Measurements from ENCODE around the gene PFDN2.
A peak's percentile ranks its signal among the peaks of the same experiment; 100 is the strongest.
"Not testable (repeated sequence)": the region's sequence is repeated elsewhere in the genome, so short reads cannot be mapped to it uniquely, and the experiment has no call there.

The PFDN2 gene

DNA sequence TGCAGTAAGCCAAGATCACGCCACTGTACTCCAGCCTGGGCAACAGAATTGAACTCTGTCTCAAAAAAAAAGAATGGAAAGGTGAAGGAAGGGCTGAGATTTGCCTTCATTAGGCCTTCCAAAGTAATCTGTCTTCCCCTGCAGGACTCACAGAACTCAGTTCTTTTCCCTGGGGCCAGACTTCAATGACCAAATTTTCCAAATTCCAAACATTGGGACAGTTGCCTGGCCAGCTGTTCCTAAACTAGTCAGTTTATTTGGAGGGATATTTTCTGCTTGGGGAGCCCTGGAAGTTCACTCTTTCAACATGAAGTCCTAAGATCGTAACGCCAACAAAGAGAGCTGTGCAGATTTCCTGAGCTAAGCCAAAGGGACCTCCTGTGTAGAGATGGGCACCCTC, 20.0 kb upstream of the PFDN2 start:
- DNase-seq: no peak

DNA sequence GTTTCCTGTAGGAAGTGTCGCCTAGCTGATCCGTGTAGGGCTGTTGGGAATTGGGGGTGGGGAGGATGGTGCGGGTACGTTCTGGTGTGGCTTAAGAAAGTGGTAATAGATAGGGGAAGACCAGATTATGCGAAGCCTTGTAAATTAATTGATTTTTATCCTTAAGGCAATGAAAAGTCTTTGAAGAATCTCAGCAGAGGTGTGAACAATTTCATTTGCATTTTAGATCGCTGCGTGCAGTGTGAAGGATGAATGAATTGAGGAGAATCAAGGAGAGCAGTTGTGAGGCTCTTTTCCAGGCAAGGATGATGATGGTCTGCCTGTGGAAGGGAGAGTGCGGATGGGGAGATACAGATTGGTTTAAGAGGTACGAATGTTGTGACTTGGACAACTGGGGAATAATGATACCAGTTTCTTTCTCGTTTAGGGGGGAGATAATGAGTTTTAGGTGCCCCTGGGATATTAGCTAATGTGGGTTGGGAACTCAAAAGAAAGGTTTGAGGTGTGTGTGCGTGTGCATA, 15.4 kb upstream of the PFDN2 start:
- DNase-seq: no peak

DNA sequence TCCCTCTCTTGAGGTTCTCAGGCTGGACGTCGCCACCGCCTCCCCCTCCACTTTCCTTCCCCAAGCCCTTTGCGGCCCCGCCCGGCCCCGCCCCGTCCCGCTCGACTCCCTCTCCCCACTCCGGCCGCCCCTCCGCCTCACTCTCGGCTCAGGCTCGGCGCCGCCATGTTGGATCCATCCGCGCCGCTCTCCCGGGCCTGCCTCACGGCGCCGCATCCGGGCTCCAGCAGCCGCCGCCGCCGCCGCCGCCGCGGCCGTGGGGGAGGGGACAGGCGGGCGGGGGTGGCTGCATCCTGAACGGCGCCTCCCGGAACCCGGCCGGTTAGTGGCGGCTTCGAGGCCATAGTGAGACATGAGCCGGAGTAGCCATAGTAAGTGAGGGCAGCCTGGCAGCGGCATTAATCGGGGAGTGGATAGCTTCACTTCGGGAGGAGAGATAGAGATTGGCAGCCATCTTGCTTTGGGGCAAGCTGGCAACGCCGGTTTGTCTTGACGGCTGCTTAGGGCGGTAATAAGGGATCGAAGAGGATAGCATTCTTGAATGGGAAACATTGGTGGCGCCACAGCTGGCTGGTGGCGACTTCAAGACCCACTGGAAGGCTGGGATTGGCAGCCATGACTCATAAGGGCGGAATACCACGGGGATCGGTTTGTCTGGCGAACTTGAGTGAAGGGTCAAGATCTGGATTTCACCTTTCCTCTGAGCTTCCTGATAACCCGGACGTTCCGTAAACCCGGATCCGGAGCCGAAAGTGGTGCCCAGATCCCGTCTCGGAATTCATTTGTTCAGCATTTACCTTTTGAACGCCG, 14.8 kb upstream of the PFDN2 start, which contains the start of gene DEDD:
Gene DEDD (minus strand): TSS at position 258 of the 810 bp plus-strand sequence. CDS start 8,205 bp downstream, outside the sequence.
- peak; percentile 96 for DNase-seq

DNA sequence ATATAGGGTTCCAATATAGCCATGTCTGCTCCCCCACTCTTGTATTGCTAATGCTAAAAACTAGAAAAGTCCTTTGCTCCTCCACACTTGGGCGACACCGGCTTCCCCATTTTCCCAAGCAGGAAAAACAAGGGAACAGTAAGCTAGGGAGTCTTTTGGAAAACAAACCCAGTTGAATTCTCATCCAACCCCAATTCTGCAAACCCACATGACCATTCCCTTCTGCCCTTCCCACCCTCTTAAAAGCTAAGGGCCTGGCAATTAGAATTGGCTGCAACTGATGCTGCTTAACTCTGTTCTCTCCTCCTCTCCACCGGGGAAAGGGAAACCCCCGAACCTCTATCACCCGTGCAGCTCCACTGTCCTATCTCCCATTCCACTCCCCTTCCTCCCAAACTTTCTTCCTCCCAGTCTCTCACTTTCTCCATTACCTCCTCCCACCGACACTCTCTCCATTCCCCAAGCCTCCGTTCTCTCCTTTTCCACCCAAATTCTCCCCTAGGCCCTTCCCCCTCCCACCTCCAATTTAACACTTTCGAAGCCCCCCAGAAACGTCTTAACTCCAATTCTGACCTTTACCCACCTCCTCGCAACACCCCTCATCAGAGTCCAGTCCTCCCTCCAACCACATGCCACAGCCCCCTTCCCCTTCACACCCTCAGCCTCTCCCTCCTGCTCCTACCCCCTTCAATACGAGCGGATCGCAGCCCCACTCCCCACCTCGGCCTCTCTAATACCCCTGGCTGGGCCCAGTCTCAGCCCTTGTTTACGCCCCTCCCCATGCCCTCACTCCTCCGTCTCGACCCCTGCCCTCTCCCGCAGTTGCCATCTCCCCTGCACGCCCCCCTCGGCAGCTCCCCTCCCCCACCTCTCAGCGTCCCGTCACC, 13.9 kb upstream of the PFDN2 start:
- DNase-seq: no peak

DNA sequence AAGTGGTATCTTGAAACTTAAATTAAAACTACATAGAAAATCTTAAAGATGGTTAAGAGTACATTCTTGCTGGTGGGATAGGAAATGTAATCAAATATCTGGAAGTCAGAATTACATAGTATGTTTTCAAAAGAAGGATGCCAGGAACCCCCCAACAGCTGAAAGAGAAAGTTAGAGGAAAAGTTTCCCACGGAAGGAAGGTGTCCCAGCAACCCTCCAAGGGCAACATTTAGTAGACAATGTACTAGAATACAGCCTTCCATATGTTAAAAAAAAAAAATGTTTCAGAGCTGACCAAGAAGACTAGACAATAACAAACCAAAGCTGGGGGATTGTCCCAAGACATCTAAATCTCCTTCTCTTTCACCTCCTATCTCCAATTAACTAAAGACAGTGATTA, 12.4 kb upstream of the PFDN2 start:
- DNase-seq: no peak

DNA sequence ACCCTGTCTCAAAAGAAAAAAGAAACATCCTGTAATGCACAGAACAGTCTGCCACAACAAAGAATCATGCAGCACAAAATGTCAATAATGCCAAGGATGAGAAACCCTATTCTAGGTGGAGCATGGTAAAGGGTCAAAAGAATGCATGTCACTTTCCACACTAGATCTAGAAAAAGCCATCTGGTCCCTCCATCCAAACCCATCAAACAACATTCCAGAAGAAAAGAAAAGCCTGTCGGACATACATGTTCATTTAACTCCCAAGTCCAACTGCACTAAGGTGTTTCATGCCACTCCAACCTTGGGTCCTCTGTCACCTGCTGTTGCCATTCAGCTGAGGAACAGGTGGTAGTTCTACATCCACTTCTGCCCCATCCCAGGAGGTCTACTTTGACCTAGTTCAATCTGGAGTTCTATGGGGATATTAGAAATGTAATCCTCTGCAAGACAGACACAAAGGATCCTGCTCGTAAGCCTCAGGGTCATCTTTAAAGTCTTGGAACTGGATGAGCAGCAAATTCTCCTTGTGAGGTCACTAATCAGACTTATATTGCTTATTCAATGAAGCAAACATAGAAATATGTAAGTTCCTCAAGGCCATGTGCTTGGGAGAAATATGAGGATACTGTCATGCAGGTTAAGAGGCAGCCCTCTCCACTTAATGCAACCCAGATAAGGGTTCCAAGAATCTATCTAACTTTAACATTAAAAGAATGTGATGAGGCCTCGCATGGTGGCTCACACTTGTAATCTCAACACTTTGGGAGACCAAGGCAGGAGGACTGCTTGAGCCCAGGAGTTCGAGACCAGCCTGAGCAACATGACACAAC, 11.0 kb upstream of the PFDN2 start:
- no peak for DNase-seq

DNA sequence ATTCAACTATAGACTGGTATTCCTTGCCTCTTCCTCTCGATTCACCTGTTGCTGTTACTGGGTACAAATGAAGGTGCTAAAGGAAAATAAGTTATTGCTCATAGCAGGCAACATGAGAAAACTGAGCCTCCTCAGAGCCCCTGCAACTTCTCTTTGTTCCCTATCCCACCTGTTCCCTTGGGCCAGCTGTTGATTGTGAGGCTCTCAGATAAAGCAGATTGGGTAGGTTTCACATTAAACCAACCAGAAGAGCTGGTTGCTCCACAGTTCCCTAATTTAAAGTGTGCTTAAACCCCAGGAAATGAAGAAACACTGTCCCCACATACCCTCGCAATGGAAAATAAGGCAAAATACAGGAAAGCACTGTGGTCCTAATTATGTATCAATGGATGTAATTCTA, 9.8 kb upstream of the PFDN2 start:
- DNase-seq: no peak

DNA sequence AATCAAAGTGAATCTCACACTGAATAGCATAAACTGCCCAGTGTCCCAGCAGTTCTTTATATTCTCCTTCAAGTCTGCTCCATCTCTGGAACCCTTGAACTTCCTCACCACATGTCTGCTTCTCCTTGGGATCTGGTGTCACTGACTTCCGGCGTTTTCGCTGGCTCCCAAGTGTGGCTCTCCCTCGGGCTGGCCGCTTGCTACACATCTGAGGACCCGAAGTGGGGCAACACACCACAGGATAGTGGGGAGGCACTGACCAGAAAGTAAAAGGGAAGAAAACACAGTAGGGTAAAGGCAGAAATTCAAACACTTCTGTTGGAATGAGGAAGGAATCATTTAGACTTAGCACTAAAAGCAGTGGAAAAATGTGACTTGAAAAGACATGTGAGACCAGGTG, 5.1 kb upstream of the PFDN2 start:
- DNase-seq: no peak

DNA sequence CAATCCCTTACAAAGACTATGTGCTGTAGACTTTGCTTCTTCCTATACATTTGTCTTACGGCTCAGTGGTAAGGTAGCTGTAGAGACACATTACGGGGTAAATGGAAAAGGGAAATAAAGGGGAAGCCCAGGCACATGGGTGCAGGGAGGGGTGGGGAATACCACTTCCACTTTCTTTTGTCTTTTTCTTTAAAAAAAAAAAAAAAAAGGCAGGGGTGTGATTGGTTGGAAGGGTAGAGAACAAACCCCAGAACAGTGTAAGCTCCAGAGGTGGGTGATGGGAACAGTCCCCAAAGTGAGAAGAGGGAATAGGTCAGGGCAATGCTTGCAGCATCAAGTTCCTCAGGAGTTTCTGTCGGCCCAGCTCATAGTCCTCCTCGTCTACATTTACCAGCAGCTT, 4.0 kb upstream of the PFDN2 start:
- no peak for DNase-seq

DNA sequence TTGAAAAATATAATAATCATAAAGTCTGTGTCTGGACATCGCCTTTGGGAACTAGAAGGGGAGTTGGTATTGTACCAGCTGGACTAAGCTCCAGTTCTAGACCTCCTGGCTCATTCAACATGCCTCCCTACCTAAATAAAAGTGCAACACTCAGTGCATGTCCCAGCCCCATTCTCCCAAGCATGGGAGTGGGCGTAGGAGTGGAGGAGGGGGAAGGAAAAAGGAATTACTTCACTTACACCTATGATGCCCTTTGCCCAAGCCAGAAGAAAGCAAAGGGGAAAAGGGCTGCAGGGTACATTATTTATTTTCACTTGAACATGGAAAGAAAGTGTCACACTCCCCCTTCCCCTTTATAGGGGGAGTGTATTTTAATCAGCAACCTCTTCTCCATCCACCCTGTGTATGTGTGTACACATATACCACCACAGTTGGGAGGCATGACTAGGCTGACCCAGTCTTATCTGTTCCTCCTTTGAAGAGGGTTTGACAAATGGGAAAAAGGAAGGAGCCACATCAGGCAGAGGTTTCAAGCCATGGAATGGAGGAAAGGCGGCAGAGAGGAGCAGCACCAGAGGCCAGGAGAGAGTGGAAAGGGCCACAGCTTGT, 3.3 kb upstream of the PFDN2 start:
- no peak for DNase-seq

DNA sequence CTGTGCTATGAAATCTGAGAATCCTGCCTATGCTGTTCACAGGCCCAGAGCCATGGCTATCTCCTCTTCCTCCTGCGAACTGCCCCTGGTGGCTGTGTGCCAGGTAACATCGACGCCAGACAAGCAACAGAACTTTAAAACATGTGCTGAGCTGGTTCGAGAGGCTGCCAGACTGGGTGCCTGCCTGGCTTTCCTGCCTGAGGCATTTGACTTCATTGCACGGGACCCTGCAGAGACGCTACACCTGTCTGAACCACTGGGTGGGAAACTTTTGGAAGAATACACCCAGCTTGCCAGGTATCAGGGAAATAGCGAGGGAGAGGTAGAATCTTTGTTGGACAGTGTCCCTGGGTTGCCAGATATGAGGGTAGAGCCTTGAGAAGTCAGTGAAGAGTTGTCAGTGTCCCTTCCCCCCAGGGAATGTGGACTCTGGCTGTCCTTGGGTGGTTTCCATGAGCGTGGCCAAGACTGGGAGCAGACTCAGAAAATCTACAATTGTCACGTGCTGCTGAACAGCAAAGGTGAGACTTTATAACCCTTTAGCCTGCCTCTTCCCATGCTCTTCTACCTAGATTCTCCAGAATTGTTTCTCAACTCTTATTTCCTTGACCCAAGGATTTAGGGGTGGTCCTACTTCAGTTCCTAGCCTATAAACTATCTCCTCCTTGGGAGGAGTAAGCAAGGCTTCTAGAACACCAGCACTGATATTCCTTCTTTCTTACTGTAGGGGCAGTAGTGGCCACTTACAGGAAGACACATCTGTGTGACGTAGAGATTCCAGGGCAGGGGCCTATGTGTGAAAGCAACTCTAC, 1.5 kb upstream of the PFDN2 start:
- DNase-seq: peak; percentile 73

DNA sequence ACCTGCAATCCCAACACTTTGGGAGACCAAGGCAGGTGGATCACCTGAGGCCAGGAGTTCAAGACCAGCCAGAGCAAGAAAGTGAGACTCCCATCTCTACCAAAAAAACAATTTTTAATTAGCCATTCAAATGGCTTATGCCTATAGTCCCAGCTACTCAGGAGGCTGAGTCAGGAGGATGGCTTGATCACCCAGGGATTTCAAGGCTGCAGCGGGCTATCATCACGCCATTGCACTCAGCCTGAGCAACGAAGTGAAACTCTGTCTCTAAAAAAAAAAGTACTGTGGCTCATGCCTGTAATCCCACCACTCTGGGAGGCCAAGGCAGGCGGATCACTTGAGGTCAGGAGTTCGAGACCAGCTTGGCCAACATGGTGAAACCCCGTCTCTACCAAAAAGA, 1.9 kb downstream of the PFDN2 start:
- DNase-seq: not testable (repeated sequence)

DNA sequence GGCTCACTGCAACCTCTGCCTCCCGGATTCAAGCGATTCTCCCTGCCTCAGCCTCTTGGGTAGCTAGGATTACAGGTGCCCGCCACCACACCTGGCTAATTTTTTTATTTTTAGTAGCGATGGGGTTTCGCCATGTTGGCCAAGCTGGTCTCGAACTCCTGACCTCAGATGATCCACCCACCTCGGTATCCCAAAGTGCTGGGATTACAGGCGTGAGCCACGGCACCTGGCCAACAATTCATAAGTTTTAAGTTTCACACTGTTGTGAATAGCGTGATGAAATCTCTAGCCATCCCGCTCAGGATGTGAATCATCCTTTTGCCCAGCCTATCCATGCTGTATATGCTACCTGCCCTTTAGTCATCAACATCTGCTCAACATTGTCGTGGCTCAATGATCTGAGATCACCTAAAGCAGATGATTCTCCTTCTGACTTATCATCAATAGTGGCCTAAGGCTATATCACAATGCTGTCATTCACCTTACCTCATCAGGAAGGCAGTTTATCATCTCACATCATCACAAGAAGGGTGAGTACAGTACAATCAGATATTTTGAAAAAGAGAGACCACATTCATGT, 2.6 kb downstream of the PFDN2 start:
- peak; percentile 44 for DNase-seq

DNA sequence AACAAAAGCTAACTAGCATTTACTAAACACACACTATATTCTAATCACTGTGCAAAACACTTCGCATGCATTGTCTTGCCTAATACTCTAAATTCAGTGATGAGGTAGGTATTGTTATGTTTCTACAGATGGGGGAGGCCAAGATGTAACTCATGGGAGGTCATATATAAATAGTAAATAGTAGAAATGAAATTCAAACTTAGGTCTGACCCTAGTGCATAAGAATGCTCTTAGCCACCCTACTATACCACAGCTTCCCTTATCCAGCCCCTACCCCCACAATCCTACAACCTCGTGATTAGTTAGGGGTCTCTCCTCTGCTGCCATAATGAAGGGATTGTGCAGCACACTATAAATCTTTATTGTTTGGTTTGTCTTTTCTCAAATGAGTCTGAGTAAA, 3.3 kb downstream of the PFDN2 start:
- DNase-seq: no peak

DNA sequence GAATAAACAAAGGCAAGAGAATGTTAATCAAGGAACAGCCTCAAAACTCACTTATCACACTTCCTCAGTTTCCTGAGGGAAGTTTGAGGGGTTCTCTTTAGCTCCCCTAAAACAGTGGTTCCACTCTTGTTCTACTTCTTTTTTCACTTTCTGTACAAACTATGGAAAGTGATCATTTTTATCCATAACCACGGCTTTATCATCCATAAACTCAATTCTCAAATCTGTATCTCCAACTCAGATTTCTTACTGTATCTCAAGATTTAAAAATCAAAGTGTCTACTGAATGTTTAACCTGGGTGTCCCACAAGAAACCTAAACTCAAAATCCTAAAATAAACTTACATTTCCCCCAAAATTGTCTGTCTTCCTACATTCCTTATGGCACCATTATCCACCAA, 3.9 kb downstream of the PFDN2 start:
- DNase-seq: no peak

DNA sequence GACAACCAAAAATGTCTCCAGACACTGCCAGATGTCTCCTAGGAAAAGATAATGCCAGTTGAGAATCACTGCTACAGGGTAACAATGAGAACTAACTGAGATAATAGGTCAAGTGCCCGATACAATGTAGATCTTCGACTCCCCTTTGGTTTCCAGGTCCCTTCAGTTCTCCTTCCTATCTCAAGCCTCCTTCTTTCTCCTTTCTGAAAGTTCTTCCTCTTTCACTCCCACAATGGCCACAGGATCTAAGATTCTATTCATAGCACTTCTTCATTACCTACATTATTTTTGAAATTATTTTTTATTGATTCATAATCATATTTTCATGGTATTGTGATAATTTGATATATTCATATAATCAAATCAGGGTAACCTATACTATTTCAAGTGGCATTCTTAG, 6.3 kb downstream of the PFDN2 start:
- no peak for DNase-seq

DNA sequence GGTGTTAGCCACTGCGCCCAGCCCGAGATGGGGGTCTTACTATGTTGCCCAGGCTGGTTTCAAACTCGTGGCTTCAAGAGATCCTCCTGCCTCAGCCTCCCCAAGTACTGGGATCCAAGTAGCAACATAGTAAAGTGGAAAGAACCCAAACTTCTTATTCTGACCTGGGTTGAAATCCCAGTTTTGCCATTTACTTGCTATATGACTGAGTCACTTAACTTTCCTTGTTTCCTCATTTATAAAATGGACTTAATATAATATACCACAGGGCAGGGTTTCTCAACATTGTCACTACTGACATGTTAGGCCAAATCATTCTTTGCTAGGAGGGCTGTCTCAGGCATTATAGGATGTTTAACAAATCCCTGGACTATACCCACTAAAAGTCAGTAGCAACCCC, 6.7 kb downstream of the PFDN2 start:
- no peak for DNase-seq

DNA sequence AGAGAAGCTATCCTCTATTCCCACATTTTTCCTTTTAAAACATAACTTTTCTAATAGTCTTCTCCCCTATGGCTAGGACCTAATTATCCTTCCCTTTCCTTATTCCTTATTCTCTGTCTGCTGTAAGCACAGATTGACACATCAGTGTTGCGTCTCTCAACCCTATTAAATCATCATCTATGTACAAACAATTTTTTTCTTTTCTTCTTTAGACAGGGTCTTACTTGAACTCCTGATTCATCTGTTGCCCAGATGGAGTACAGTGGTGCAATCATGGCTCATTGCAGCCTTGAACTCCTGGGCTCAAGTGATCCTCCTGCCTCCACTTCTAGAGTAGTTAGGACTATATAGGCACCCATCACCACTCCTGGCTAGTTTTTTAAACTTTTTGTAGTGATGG, 11.4 kb downstream of the PFDN2 start:
- no peak for DNase-seq

DNA sequence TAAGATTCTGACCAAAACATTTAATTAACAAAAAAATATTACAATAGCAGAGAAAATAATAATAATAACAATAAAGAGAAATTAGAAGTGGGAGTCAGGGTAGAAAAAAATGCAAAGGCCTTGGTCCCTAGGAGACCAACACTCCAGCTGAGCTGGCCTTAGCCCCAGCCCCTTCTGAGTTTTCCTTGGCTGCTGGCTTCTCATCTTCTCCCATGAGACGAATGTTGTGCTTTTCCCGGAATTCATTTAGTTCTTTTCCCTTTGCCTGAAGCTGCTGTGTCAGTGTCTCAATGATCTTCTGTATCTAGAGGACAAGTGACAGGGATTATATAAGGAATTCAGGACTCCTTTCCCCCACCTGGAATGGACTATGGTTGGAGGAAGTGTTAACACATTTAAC, 17.3 kb downstream of the PFDN2 start:
- DNase-seq: no peak

DNA sequence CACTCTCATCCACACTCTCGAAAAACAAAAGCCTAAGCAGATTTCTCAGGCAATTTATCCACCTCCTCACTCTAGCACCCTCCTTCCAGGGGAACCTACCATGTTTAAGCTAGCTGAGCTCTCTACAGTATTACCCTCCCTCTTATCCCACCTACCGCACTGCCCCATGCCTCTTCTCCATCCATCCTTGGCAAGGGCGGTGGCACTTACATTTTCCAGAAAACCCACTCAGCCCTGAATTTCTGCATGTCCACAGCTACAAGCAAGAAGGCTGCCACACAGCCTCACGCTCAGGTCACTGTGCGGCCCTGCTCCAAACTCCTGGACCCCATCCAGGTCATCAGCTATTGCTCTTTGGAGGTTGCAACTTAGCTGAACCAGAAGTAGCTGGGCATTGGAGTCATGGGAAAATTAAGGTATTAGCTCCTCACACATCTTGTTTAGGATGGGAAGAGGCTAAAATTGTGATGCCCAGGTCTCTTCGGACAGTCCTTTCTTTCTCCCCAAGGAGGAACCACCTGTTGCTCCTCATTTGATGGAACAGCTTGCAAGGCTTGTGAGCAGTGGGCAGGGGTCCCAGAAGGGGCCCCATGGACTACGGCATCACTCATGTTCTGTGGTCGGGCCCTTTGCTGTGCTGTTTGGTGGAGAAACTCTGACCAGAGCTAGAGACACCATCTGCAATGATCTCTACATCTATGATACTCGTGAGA, 18.6 kb downstream of the PFDN2 start:
- no peak for DNase-seq

Measured in CD4-positive, alpha-beta T cell treated with Interleukin-4 for 4 hours (primary cell).